Erythroblast (primary cell): ENCODE results near the gene DNER.

Source experiments
- GATA1 ChIP-seq: IDR thresholded peaks from 2 replicates; pipeline ENCODE4 v1.6.1; 2011; ENCODE audit warnings: low read depth, mild to moderate bottlenecking, control low read depth, low read length, moderate library complexity
- POLR2A ChIP-seq: IDR thresholded peaks from 2 replicates; pipeline ENCODE4 v1.6.1; 2011; ENCODE audit warnings: mild to moderate bottlenecking, low read length

- TF ChIP-seq POLR2A: no peak
- no peak for TF ChIP-seq GATA1
These were observed 185.5 kb downstream of the DNER start for GRCh38 chr2:229528846-229529245.
